Peyer's patch (tissue), 4 donors: ENCODE measurements around the gene GNPTG. TPM values are rescaled to one million over a fixed set of nuclear protein-coding genes. Genes with fewer than 3 reads are reported as not detected.

Experiments
- DNase-seq, 3 donors: peaks; one replicate each; pipeline ENCODE4 v3.0.0-alpha.2; 2017 to 2019
- H3K27ac ChIP-seq, 4 donors: fragments of 200-600 bp; sonication (generic); one replicate each; pipeline ENCODE4 v1.5.1; 2016 to 2019
- H3K27me3 ChIP-seq, 2 donors: fragments of 200-600 bp; sonication (generic); one replicate each; pipeline ENCODE4 v1.5.1; 2019
- H3K36me3 ChIP-seq, 3 donors: fragments of 200-600 bp; sonication (generic); one replicate each; pipeline ENCODE4 v1.5.1; 2016 to 2019
- H3K4me1 ChIP-seq, 4 donors: fragments of 200-600 bp; sonication (generic); one replicate each; pipeline ENCODE4 v1.5.1; 2016 to 2019
- H3K4me3 ChIP-seq, 4 donors: fragments of 200-600 bp; sonication (generic); 1 replicate in 3 of 4; 2 replicates in 1 of 4; pipeline ENCODE4 v1.5.1; 2016 to 2019; ENCODE audit warnings: mild to moderate bottlenecking in 1 of 4
- H3K9me3 ChIP-seq, 4 donors: fragments of 200-600 bp; sonication (generic); one replicate each; pipeline ENCODE4 v1.5.1; 2016 to 2019; ENCODE audit warnings: mild to moderate bottlenecking in 1 of 4
- CTCF ChIP-seq, 6 experiments: fragments of 450-650 bp in 4 of 6; fragments of 200-600 bp in 2 of 6; sonication (generic) in 1 of 6; IDR thresholded peaks; one replicate each; pipeline ENCODE4 v1.5.1; 2017 to 2019; ENCODE audit warnings: antibody characterized with exemption in 6 of 6, mild to moderate bottlenecking in 3 of 6, moderate library complexity in 1 of 6
- POLR2A ChIP-seq, 2 donors: fragments of 450-650 bp; IDR thresholded peaks; one replicate each; pipeline ENCODE4 v1.5.1; 2017; ENCODE audit warnings: antibody characterized with exemption in 2 of 2, mild to moderate bottlenecking in 2 of 2, moderate library complexity in 2 of 2
- total RNA-seq, 4 donors: library from RNA; depleted of rRNA; stranded (reverse); fragments of >200 nt; gene quantifications; one replicate each; pipeline ENCODE4 v1.1.0, GENCODE V29; 2016

The GNPTG gene
- total RNA-seq, 4 donors from 2014 or later, result 51.1 to 83.3 (median 65.0) TPM

DNA sequence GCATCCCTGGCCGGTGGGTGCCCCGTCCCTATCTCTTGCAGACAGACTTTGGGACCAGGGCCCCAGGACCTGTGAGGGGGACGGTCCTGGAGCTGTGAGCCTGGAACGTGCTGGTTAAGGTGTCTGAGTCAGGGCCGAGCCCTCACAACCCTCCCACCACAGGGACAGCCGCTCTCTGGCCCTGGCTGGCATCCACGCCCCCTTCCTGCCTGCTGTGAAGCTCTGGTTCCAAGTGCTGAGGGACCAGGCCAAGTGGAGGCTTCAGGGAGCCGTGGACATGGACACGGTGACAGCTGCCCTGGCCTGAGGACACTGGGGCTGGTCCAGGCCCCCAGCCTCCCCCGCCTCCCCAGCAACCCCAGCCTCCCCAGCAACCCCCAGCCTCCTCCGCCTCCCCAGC is 6.6 kb upstream of the GNPTG start:
- peaks cover 3 to 23% (median 15%) of the 10 kb centered on the region in 4 donors for H3K4me1 ChIP-seq
- H3K36me3 ChIP-seq, result peaks cover 0 to 27% (median 0%) of the 10 kb centered on the region in 3 donors
- no peak overlapping the region for H3K27ac ChIP-seq
- DNase-seq, result no peak
- no peak overlapping the region for H3K4me3 ChIP-seq
- no peaks in the 10 kb centered on the region for H3K27me3 ChIP-seq
- no peak for TF ChIP-seq POLR2A (IDR thresholded peaks at IDR 0.05)
- TF ChIP-seq CTCF (IDR thresholded peaks at IDR 0.05), result no peak
- H3K9me3 ChIP-seq, result no peaks in the 10 kb centered on the region

DNA sequence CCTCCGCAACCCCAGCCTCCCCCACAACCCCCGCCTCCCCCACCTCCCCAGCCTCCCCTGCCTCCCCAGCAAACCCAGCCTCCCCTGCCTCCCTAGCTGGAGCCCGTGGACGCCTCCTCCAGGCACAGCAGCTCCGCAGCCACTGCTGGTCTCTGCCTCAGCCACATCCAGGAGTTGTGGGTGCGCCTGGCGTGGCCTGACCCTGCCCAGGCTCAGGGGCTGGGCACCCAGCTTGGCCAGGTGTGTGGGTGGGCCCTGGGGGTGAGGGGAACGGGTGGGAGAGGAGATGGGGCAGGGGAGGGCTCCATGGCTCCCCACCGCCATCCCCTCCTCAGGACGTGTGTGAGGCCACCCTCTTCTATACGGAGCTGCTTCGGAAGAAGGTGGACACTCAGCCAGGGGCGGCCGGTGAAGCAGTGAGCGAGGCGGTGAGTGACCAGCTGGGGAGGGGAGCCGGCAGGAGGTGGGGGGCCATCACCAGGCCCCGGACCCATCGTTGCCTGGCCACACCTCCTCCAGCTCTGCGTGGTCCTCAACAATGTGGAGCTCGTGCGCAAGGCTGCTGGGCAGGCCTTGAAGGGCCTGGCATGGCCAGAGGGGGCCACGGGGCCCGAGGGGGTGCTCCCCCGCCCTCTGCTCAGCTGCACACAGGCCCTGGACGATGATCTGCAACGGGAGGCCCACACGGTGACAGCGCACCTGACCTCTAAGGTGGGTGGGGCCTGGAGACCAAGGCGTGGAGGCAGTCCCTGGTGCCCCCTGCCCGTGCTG is 5.9 kb upstream of the GNPTG start:
- DNase-seq, result no peak

GRCh38 chr16:1346422-1347285 is 5.1 kb upstream of the GNPTG start:
- H3K27me3 ChIP-seq, result no peaks in the 10 kb centered on the region
- TF ChIP-seq POLR2A (IDR thresholded peaks at IDR 0.05) (no peak), CTCF (IDR thresholded peaks at IDR 0.05) (peak in 2 of 6 experiments; percentile 7 to 33)
- no peaks in the 10 kb centered on the region for H3K9me3 ChIP-seq
- peaks cover 0 to 34% (median 0%) of the 10 kb centered on the region in 3 donors for H3K36me3 ChIP-seq
- H3K27ac ChIP-seq, result no peak overlapping the region
- H3K4me1 ChIP-seq, result peaks cover 3 to 32% (median 24%) of the 10 kb centered on the region in 4 donors
- DNase-seq, result no peak
- H3K4me3 ChIP-seq, result no peak overlapping the region

More for the DNA sequence above, 5.9 kb upstream of the GNPTG start:
- peaks cover 3 to 27% (median 20%) of the 10 kb centered on the region in 4 donors for H3K4me1 ChIP-seq
- TF ChIP-seq POLR2A (IDR thresholded peaks at IDR 0.05) (no peak), CTCF (IDR thresholded peaks at IDR 0.05) (no peak)
- H3K9me3 ChIP-seq, result no peaks in the 10 kb centered on the region
- peaks cover 0 to 34% (median 0%) of the 10 kb centered on the region in 3 donors for H3K36me3 ChIP-seq
- H3K4me3 ChIP-seq, result no peak overlapping the region
- H3K27me3 ChIP-seq, result no peaks in the 10 kb centered on the region
- H3K27ac ChIP-seq, result no peak overlapping the region

- H3K4me1 ChIP-seq, result peaks cover 2 to 31% (median 19%) of the 10 kb centered on the region in 4 donors
- no peak for DNase-seq
- H3K27me3 ChIP-seq, result no peaks in the 10 kb centered on the region
- no peak overlapping the region for H3K27ac ChIP-seq
- no peak for TF ChIP-seq CTCF (IDR thresholded peaks at IDR 0.05)
- H3K9me3 ChIP-seq, result no peaks in the 10 kb centered on the region
- H3K36me3 ChIP-seq, result peaks cover 0 to 34% (median 0%) of the 10 kb centered on the region in 3 donors
- H3K4me3 ChIP-seq, result no peak overlapping the region
These were observed 4.4 kb upstream of the GNPTG start for GRCh38 chr16:1347286-1347855.

DNA sequence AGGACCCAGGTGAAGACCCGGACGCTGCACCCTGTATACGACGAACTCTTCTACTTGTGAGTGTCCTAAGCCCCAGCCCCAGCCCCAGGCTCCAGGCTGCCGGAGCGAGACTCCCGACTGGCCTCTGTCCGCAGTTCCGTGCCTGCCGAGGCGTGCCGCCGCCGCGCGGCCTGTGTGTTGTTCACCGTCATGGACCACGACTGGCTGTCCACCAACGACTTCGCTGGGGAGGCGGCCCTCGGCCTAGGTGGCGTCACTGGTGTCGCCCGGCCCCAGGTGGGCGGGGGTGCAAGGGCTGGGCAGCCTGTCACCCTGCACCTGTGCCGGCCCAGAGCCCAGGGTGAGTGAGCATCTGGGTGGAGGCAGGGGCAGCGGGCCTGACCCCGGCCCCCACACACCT is 3.8 kb upstream of the GNPTG start:
- H3K36me3 ChIP-seq, result peaks cover 0 to 34% (median 0%) of the 10 kb centered on the region in 3 donors
- H3K9me3 ChIP-seq, result no peaks in the 10 kb centered on the region
- no peak overlapping the region for H3K4me3 ChIP-seq
- no peak overlapping the region for H3K27ac ChIP-seq
- DNase-seq, result no peak
- TF ChIP-seq CTCF (IDR thresholded peaks at IDR 0.05), result no peak
- TF ChIP-seq POLR2A (IDR thresholded peaks at IDR 0.05), result no peak
- H3K27me3 ChIP-seq, result no peaks in the 10 kb centered on the region
- H3K4me1 ChIP-seq, result peaks cover 0 to 31% (median 21%) of the 10 kb centered on the region in 4 donors
